ENCODE results near the gene CLEC12A.

CLEC12A gene

DNA sequence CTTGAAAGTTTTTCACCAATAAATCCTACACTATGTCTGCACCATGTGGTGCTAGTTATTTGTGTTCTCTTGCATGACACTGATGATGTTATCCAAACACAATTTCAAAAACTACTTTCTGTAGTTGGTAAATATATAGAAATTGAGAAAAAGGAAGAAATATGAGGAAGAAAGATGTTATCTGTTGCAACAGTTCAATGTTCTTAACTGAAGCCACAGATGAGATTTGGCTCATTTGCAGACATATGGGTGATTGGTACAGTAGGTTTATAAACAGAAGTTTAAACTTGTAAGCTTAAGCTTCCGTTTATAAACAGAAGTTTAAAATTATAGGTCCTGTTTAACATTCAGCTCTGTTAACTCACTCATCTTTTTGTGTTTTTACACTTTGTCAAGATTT, at the start of gene CLEC12A:
Gene CLEC12A (plus strand): TSS at position 229 of the 400 bp plus-strand sequence. CDS start 188 bp downstream, outside the sequence.
- no peak within 1 kb of the TSS for H3K4me3 ChIP-seq (ENCODE audit: low read depth, low read length)
- TF ChIP-seq, protein P1, sequence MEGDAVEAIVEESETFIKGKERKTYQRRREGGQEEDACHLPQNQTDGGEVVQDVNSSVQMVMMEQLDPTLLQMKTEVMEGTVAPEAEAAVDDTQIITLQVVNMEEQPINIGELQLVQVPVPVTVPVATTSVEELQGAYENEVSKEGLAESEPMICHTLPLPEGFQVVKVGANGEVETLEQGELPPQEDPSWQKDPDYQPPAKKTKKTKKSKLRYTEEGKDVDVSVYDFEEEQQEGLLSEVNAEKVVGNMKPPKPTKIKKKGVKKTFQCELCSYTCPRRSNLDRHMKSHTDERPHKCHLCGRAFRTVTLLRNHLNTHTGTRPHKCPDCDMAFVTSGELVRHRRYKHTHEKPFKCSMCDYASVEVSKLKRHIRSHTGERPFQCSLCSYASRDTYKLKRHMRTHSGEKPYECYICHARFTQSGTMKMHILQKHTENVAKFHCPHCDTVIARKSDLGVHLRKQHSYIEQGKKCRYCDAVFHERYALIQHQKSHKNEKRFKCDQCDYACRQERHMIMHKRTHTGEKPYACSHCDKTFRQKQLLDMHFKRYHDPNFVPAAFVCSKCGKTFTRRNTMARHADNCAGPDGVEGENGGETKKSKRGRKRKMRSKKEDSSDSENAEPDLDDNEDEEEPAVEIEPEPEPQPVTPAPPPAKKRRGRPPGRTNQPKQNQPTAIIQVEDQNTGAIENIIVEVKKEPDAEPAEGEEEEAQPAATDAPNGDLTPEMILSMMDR (IDR thresholded peaks at IDR 0.05; ENCODE audit: insufficient read depth, low read depth, low read length, missing control alignments), result no peak
- no peak for DNase-seq (ENCODE audit: low read depth)

DNA sequence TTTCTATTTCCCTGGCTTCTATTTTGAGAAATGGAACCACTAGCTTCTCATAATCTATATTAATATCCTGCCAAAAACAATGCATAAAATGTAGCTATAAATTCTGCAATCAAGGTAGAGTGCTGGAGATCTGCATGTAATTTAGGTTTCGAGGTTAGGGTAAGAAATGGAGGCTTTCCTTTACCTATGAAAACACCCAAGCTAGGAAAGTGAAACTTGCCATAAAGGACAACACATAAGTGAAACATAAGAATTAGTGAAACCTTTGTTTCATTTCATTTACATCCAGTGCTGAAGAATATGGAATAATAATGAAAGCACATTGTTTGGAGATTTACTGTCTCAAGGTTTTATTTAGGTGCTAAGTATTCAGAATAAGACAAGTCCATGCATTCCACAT, 48.8 kb upstream of the CLEC12A start:
- peak; percentile 8 for DNase-seq (ENCODE audit: low read depth)
- TF ChIP-seq, protein P1 (IDR thresholded peaks at IDR 0.05; ENCODE audit: insufficient read depth, low read depth, low read length, missing control alignments), result no peak

DNA sequence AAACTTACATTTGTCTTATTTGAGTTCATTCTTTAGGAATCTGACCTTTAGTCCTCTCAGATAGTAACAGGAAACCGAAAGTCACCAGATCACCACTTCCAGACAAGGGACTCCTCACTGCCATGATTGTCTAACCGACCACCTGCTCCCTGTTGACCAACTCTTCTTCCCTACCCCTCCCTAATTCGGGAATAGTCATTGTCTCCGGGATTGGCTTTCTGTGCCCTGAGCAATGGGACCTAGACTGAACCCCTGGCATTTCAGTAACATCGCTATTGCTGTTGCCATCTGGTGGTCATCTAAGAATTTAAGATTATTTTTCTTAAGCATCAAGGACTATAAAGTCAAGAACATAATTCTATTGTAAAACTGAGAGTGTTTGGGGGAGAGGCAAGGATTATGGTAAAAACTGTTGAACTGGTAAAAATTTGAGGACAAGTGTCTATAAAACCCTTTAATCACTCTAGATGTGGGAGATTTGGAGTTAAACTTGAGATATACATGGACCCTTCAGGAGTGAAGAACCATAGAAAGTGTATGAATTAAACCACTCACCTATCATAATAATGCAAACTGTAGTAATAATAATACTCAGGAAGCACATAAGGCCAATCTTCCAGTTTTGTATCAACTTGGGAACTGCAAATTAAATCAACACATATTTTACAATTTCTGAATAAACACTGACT, 45.4 kb upstream of the CLEC12A start:
- peak; percentile 42 for DNase-seq (ENCODE audit: low read depth)
- H3K4me3 ChIP-seq (ENCODE audit: low read depth, low read length), result no peak overlapping the region
- TF ChIP-seq, protein P1 (IDR thresholded peaks at IDR 0.05; ENCODE audit: insufficient read depth, low read depth, low read length, missing control alignments), result peak; percentile 31

More for the DNA sequence above, 48.8 kb upstream of the CLEC12A start:
- H3K4me3 ChIP-seq (ENCODE audit: low read depth, low read length), result no peak overlapping the region

DNA sequence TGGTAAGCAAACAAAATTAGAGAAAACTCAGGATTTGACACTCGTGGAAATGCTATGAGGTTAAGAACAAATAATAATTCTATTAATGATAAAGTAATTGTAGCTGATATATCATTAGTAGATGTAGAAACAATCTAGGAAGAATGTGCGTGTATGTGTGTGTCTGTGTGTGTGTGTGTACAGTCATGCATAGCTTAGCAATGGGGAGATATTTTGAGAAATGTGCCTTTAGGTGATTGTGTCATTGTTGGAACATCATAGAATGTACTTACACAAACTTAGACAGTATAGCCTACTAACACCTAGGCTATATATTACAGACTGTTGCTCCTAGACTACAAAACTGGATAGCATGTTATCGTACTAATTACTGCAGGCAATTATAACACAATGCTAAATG, 44.3 kb upstream of the CLEC12A start:
- DNase-seq (ENCODE audit: low read depth), result no peak
- TF ChIP-seq, protein P1 (IDR thresholded peaks at IDR 0.05; ENCODE audit: insufficient read depth, low read depth, low read length, missing control alignments), result no peak
- H3K4me3 ChIP-seq (ENCODE audit: low read depth, low read length), result no peak overlapping the region

DNA sequence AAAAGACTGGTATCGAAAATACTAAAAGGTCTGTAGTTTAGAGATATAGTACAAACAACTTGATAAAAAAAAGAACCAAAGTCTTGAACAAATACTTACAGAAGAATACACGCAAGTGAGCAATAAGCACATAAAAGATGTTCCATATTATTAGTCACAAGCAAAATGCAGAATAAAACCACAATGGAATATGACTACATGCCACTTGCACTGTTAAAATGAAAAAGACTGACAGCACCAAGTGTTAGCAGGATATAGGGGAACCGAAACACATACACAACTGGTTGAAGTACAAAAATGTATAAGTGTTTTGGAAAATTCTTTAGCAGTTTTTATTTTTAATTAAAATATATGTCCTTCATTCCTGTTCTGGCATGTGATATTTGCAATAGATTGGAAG, 42.6 kb upstream of the CLEC12A start:
- TF ChIP-seq, protein P1 (IDR thresholded peaks at IDR 0.05; ENCODE audit: insufficient read depth, low read depth, low read length, missing control alignments), result no peak
- no peak for DNase-seq (ENCODE audit: low read depth)
- H3K4me3 ChIP-seq (ENCODE audit: low read depth, low read length), result no peak overlapping the region

DNA sequence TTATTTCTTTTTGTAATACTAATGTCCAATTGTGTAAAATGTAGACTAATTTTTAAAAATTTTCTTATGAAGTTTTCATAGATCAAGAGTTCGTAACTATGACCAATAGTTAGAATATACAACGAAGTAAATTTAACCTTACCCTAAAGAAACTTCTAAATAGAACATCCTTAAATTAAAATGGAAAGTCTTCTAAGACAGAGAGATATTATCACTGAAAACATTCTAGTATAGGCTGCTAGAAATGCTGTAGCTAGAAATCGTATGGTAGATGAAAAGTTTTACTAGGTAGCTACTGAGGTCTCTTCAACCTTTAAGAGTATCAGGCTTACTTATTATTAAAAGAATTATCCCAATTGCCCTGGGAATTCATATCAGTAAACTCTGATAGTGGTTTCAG, 40.0 kb upstream of the CLEC12A start:
- DNase-seq (ENCODE audit: low read depth), result no peak
- H3K4me3 ChIP-seq (ENCODE audit: low read depth, low read length), result no peak overlapping the region
- TF ChIP-seq, protein P1 (IDR thresholded peaks at IDR 0.05; ENCODE audit: insufficient read depth, low read depth, low read length, missing control alignments), result no peak

DNA sequence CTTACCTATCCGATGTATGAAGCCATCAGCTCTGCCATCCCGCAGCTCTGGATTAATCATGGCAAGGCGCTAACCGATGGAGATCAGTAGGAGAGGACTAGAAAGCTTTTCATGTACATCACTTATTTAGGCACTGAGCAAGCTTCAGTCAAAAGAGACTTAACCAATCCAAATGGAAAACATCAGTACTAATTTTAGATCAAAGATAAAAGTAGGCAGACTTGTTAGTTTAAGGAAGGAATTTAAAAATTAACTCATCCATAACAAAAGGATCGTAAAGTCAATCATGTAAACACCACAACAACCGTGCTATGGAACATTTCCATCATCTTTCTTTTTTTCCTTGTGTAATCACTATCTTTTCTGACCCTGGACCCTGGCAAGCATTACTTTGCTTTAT, 38.9 kb upstream of the CLEC12A start, which contains the start of gene CLEC2A:
Gene CLEC2A (minus strand): TSS at position 101 of the 400 bp plus-strand sequence. CDS start 41 bp downstream, at position 60.
- no peak within 1 kb of the TSS for H3K4me3 ChIP-seq (ENCODE audit: low read depth, low read length)
- TF ChIP-seq, protein P1 (IDR thresholded peaks at IDR 0.05; ENCODE audit: insufficient read depth, low read depth, low read length, missing control alignments), result no peak
- DNase-seq (ENCODE audit: low read depth), result no peak

Data from GM12865 (cell line).